Esophagus squamous epithelium (tissue), 4 donors: ENCODE data around the gene KBTBD8.

Source experiments
- POLR2A ChIP-seq, 4 donors: fragments of 450-650 bp; IDR thresholded peaks; one replicate each; pipeline ENCODE4 v1.6.1; 2017; ENCODE audit warnings: antibody characterized with exemption in 4 of 4, mild to moderate bottlenecking in 4 of 4, moderate library complexity in 3 of 4
- TF ChIP-seq, protein P1 (sequence below), 6 experiments: fragments of 450-650 bp in 4 of 6; fragments of 200-600 bp in 2 of 6; sonication (generic) in 2 of 6; IDR thresholded peaks; one replicate each; pipeline ENCODE4 v1.5.1; 2016 to 2019; ENCODE audit warnings: antibody characterized with exemption in 6 of 6, mild to moderate bottlenecking in 4 of 6, moderate library complexity in 4 of 6

- no peak for TF ChIP-seq POLR2A (IDR thresholded peaks at IDR 0.05)
- TF ChIP-seq, protein P1, sequence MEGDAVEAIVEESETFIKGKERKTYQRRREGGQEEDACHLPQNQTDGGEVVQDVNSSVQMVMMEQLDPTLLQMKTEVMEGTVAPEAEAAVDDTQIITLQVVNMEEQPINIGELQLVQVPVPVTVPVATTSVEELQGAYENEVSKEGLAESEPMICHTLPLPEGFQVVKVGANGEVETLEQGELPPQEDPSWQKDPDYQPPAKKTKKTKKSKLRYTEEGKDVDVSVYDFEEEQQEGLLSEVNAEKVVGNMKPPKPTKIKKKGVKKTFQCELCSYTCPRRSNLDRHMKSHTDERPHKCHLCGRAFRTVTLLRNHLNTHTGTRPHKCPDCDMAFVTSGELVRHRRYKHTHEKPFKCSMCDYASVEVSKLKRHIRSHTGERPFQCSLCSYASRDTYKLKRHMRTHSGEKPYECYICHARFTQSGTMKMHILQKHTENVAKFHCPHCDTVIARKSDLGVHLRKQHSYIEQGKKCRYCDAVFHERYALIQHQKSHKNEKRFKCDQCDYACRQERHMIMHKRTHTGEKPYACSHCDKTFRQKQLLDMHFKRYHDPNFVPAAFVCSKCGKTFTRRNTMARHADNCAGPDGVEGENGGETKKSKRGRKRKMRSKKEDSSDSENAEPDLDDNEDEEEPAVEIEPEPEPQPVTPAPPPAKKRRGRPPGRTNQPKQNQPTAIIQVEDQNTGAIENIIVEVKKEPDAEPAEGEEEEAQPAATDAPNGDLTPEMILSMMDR (IDR thresholded peaks at IDR 0.05) = no peak
Measured at GRCh38 chr3:67017211-67017610, 19.1 kb downstream of the KBTBD8 start.
